MM.1S (cell line): Measurements from ENCODE around the gene HSD3B1.

Experiments used
- EZH2 ChIP-seq: fragments of 300-600 bp; sonication (generic); optimal IDR thresholded peaks from 2 replicates; pipeline ENCODE3; 2017; ENCODE audit warnings: low read depth, mild to moderate bottlenecking, antibody characterized with exemption, low read length, mixed read lengths
- TF ChIP-seq, protein P1 (sequence below): fragments of 300-600 bp; sonication (generic); IDR thresholded peaks from 2 replicates; pipeline ENCODE4 v1.5.1; 2016; ENCODE audit warnings: antibody characterized with exemption, low read length, mixed read lengths

DNA sequence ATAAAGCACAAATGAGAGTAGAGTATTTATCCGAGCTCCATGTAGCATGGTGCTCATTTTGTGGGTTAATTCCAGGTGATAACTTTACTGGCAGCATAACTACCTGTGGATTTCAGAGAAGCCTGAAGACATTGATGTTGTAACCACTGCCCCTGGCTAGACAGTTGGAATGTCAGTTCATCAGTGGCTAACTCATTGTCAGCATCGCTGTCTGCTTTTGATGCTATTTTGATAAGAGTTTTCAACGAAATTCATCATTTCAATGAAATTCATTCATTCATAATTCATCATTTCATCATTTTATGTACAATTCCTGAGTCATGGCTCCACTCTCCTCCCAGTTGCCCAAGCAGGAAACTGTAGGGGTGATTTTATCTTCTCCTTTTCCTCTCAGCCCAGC, 34.4 kb downstream of the HSD3B1 start:
- TF ChIP-seq, protein P1, sequence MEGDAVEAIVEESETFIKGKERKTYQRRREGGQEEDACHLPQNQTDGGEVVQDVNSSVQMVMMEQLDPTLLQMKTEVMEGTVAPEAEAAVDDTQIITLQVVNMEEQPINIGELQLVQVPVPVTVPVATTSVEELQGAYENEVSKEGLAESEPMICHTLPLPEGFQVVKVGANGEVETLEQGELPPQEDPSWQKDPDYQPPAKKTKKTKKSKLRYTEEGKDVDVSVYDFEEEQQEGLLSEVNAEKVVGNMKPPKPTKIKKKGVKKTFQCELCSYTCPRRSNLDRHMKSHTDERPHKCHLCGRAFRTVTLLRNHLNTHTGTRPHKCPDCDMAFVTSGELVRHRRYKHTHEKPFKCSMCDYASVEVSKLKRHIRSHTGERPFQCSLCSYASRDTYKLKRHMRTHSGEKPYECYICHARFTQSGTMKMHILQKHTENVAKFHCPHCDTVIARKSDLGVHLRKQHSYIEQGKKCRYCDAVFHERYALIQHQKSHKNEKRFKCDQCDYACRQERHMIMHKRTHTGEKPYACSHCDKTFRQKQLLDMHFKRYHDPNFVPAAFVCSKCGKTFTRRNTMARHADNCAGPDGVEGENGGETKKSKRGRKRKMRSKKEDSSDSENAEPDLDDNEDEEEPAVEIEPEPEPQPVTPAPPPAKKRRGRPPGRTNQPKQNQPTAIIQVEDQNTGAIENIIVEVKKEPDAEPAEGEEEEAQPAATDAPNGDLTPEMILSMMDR = no peak
- TF ChIP-seq EZH2 = no peak
